GM23338 (cell line): Measurements from ENCODE around the gene INO80E. TPM values are rescaled to one million over a fixed set of nuclear protein-coding genes. Genes with fewer than 3 reads are reported as not detected.

ENCODE experiments used
- CREB1 ChIP-seq: fragments of 250-450 bp; sonication (Bioruptor Pico); IDR thresholded peaks from 2 replicates; pipeline ENCODE4 v1.5.0; 2020; ENCODE audit warnings: low read depth, mild to moderate bottlenecking, moderate library complexity
- CTCF ChIP-seq, 2 experiments: fragments of 200-600 bp in 1 of 2; sonication (generic) in 1 of 2; conservative IDR thresholded peaks; 2 replicates each; pipeline versions ENCODE4 v1.5.1 to v1.6.1; 2016 to 2017; ENCODE audit warnings: antibody characterized with exemption in 2 of 2, low read depth in 2 of 2, mild to moderate bottlenecking in 2 of 2, moderate library complexity in 1 of 2
- EZH2 ChIP-seq: fragments of 200-600 bp; sonication (generic); IDR thresholded peaks from one replicate; pipeline ENCODE4 v1.8.0; 2017; ENCODE audit warnings: antibody characterized with exemption, mild to moderate bottlenecking, low read depth; ENCODE audit not compliant: unreplicated experiment
- EZH2phosphoT487 ChIP-seq: fragments of 200-600 bp; sonication (generic); IDR thresholded peaks from one replicate; pipeline ENCODE4 v1.8.1; 2018; ENCODE audit warnings: antibody characterized with exemption; ENCODE audit not compliant: unreplicated experiment
- NANOG ChIP-seq: IDR thresholded peaks from 2 replicates; pipeline ENCODE4 v1.6.1; 2016; ENCODE audit warnings: antibody characterized with exemption, borderline replicate concordance
- POLR2AphosphoS5 ChIP-seq: IDR thresholded peaks from 2 replicates; pipeline ENCODE4 v1.6.1; 2016; ENCODE audit warnings: antibody characterized with exemption, low read depth
- STAT1 ChIP-seq: IDR thresholded peaks from one replicate; pipeline ENCODE4 v1.6.1; 2016; ENCODE audit warnings: antibody characterized with exemption; ENCODE audit not compliant: unreplicated experiment
- ZNF331 ChIP-seq: fragments of 250-450 bp; sonication (Bioruptor Pico); IDR thresholded peaks from 2 replicates; pipeline ENCODE4 v1.5.0; 2020; ENCODE audit warnings: low read depth, mild to moderate bottlenecking, moderate library complexity
- ZNF462 ChIP-seq: fragments of 250-450 bp; sonication (Bioruptor Pico); IDR thresholded peaks from 2 replicates; pipeline ENCODE4 v1.5.0; 2020; ENCODE audit warnings: mild to moderate bottlenecking, moderate library complexity
- polyA plus RNA-seq: library from polyadenylated mRNA; unstranded; fragments of >200 nt; fragmentation: Nextera tagmentation; extraction: Ambion mirVana; gene quantifications from 2 replicates; pipeline ENCODE4 v1.2.1, GENCODE V29; 2016
- total RNA-seq: library from RNA; depleted of rRNA; stranded (reverse); fragments of >200 nt; shearing (Covaris generic); gene quantifications from 2 replicates; pipeline ENCODE4 v1.2.3, GENCODE V29; 2014

Gene INO80E
- total and polyA plus RNA-seq, 2 experiments from 2014 or later, result 66.0 to 71.0 TPM

GRCh38 chr16:29988346-29989075 lies 7.5 kb upstream of the INO80E start (continued):
- TF ChIP-seq ZNF462 (CRISPR knock-in tag), result no peak
- no peak for TF ChIP-seq STAT1
- no peak for TF ChIP-seq EZH2
- no peak for TF ChIP-seq NANOG
- no peak for TF ChIP-seq ZNF331
- no peak for TF ChIP-seq POLR2AphosphoS5
- TF ChIP-seq CTCF (conservative IDR thresholded peaks at IDR 0.05; ENCODE audit: low read depth in 2 of 2), result no peak
- TF ChIP-seq EZH2phosphoT487, result no peak
- no peak for TF ChIP-seq CREB1 (CRISPR knock-in tag)
